ENCODE results near the gene GPRIN3.

GPRIN3 gene

DNA sequence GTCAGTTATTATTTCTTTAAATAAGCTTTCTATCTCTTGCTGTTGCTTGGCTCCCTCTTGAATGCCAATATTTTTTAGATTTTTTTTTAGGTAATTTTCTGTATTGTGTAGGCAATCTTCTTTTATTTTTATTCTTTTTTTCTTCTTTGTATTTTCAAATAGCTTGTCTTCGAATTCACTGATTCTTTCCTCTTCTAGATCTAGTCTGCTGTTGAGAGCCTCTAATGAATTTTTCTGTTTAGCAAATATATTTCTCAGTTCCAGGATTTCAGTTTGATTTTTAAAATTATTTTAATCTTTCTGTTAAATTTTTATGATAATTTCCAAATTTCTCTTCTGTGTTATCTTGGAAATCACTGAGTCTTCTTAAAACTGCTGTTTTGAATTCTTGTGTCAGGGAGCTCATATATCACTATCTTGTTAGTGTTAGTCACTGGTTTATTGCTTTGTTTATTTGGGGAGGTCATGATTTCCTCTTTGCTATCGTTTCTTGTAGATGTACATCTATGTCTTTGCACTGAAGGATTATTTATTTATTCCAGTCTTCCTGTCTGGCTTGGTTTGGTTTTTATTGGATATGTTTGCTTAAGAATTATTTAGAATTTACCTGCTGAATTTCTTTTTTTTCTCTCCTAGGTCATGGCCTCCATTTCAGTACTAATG is 39.9 kb upstream of the GPRIN3 start:
- Histone ChIP-seq H3K36me3 (ENCODE audit: control insufficient read depth, insufficient read depth, low read length) (no peaks in the 10 kb centered on the region), H3K4me2 (ENCODE audit: low read length) (no peak overlapping the region), H4K5ac (ENCODE audit: low read length) (no peak overlapping the region), H3K18ac (ENCODE audit: low read length) (no peak overlapping the region), H2AK5ac (ENCODE audit: low read length) (no peak overlapping the region), H3K56ac (ENCODE audit: low read length) (no peak overlapping the region), H3K9ac (ENCODE audit: low read length) (no peak overlapping the region), H2BK120ac (ENCODE audit: low read depth, low read length) (no peak overlapping the region), H3K23ac (ENCODE audit: low read length) (no peak overlapping the region), H2BK5ac (ENCODE audit: low read length) (no peak overlapping the region), H3K4ac (ENCODE audit: low read depth, low read length) (no peak overlapping the region), H3K27me3 (ENCODE audit: insufficient read depth, low read length, poor library complexity) (no peaks in the 10 kb centered on the region), H3K27ac (ENCODE audit: low read depth, low read length) (no peak overlapping the region), H2BK15ac (replicated peaks; ENCODE audit: low read depth) (no peak overlapping the region), H3K4me3 (ENCODE audit: low read length) (no peak overlapping the region), H3K4me1 (ENCODE audit: control insufficient read depth, low read depth, low read length) (no peaks in the 10 kb centered on the region), H3K79me2 (ENCODE audit: control insufficient read depth, insufficient read depth, low read length) (no peaks in the 10 kb centered on the region), H4K8ac (ENCODE audit: low read depth, low read length) (no peak overlapping the region), H3K79me1 (ENCODE audit: low read length) (no peaks in the 10 kb centered on the region)
- WGBS (ENCODE audit: extremely low coverage, insufficient coverage, low lambda C conversion rate) = no CpG with 5 or more reads among the region's 2 CpGs
- DNase-seq = no peak

GRCh38 chr4:89344571-89344970 is 37.0 kb upstream of the GPRIN3 start:
- no peak overlapping the region for H4K5ac ChIP-seq (ENCODE audit: low read length)
- no peak overlapping the region for H3K4me3 ChIP-seq (ENCODE audit: low read length)
- no peak overlapping the region for H2BK15ac ChIP-seq (replicated peaks; ENCODE audit: low read depth)
- no peak overlapping the region for H3K56ac ChIP-seq (ENCODE audit: low read length)
- no peaks in the 10 kb centered on the region for H3K27me3 ChIP-seq (ENCODE audit: insufficient read depth, low read length, poor library complexity)
- no peak overlapping the region for H2AK5ac ChIP-seq (ENCODE audit: low read length)
- no peak overlapping the region for H2BK5ac ChIP-seq (ENCODE audit: low read length)
- no peak overlapping the region for H3K9ac ChIP-seq (ENCODE audit: low read length)
- H3K23ac ChIP-seq (ENCODE audit: low read length) = no peak overlapping the region
- no peak overlapping the region for H2BK120ac ChIP-seq (ENCODE audit: low read depth, low read length)
- H3K79me1 ChIP-seq (ENCODE audit: low read length) = no peaks in the 10 kb centered on the region
- H3K4me1 ChIP-seq (ENCODE audit: control insufficient read depth, low read depth, low read length) = no peaks in the 10 kb centered on the region
- no peak overlapping the region for H3K4me2 ChIP-seq (ENCODE audit: low read length)
- WGBS (ENCODE audit: extremely low coverage, insufficient coverage, low lambda C conversion rate) = no CpG with 5 or more reads among the region's 3 CpGs
- no peak for DNase-seq
- H3K27ac ChIP-seq (ENCODE audit: low read depth, low read length) = no peak overlapping the region
- no peak overlapping the region for H3K4ac ChIP-seq (ENCODE audit: low read depth, low read length)
- no peaks in the 10 kb centered on the region for H3K79me2 ChIP-seq (ENCODE audit: control insufficient read depth, insufficient read depth, low read length)
- no peak overlapping the region for H3K18ac ChIP-seq (ENCODE audit: low read length)
- H3K36me3 ChIP-seq (ENCODE audit: control insufficient read depth, insufficient read depth, low read length) = no peaks in the 10 kb centered on the region
- H4K8ac ChIP-seq (ENCODE audit: low read depth, low read length) = no peak overlapping the region

DNA sequence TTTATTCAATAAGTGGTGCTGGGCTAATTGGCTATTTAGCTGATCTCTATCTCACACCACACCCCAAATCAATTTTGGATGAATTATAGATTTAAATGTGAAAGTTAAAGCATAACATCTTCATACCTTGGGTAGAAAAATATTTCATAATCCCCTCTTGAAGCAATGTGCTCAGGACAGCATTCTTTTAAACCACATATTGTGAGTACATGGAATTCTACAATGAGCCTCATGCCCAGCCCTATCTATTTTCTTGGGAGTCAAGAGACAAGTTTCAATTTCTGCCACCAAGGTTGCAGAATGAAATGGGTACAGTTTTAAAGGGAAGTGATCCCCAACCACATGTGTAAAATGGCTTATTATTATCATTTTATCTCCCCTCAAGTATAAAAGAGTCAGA is 30.6 kb upstream of the GPRIN3 start:
- no peak overlapping the region for H4K5ac ChIP-seq (ENCODE audit: low read length)
- no peak overlapping the region for H2BK15ac ChIP-seq (replicated peaks; ENCODE audit: low read depth)
- no peak overlapping the region for H3K56ac ChIP-seq (ENCODE audit: low read length)
- no peaks in the 10 kb centered on the region for H3K79me1 ChIP-seq (ENCODE audit: low read length)
- H2BK5ac ChIP-seq (ENCODE audit: low read length) = no peak overlapping the region
- H3K4me3 ChIP-seq (ENCODE audit: low read length) = no peak overlapping the region
- H3K18ac ChIP-seq (ENCODE audit: low read length) = no peak overlapping the region
- no peak overlapping the region for H3K23ac ChIP-seq (ENCODE audit: low read length)
- H3K4ac ChIP-seq (ENCODE audit: low read depth, low read length) = no peak overlapping the region
- no peaks in the 10 kb centered on the region for H3K27me3 ChIP-seq (ENCODE audit: insufficient read depth, low read length, poor library complexity)
- no peak overlapping the region for H3K4me2 ChIP-seq (ENCODE audit: low read length)
- no peaks in the 10 kb centered on the region for H3K36me3 ChIP-seq (ENCODE audit: control insufficient read depth, insufficient read depth, low read length)
- H2BK120ac ChIP-seq (ENCODE audit: low read depth, low read length) = no peak overlapping the region
- no peak overlapping the region for H2AK5ac ChIP-seq (ENCODE audit: low read length)
- DNase-seq = no peak
- no peaks in the 10 kb centered on the region for H3K4me1 ChIP-seq (ENCODE audit: control insufficient read depth, low read depth, low read length)
- H4K8ac ChIP-seq (ENCODE audit: low read depth, low read length) = no peak overlapping the region
- no peak overlapping the region for H3K9ac ChIP-seq (ENCODE audit: low read length)
- H3K27ac ChIP-seq (ENCODE audit: low read depth, low read length) = no peak overlapping the region
- H3K79me2 ChIP-seq (ENCODE audit: control insufficient read depth, insufficient read depth, low read length) = no peaks in the 10 kb centered on the region

- Histone ChIP-seq H3K23ac (ENCODE audit: low read length) (no peak overlapping the region), H2BK120ac (ENCODE audit: low read depth, low read length) (no peak overlapping the region), H3K9ac (ENCODE audit: low read length) (no peak overlapping the region), H2AK5ac (ENCODE audit: low read length) (no peak overlapping the region), H4K5ac (ENCODE audit: low read length) (no peak overlapping the region), H3K4ac (ENCODE audit: low read depth, low read length) (no peak overlapping the region), H3K56ac (ENCODE audit: low read length) (no peak overlapping the region), H3K79me2 (ENCODE audit: control insufficient read depth, insufficient read depth, low read length) (no peaks in the 10 kb centered on the region), H3K4me3 (ENCODE audit: low read length) (no peak overlapping the region), H3K79me1 (ENCODE audit: low read length) (no peaks in the 10 kb centered on the region), H3K36me3 (ENCODE audit: control insufficient read depth, insufficient read depth, low read length) (no peaks in the 10 kb centered on the region), H3K27me3 (ENCODE audit: insufficient read depth, low read length, poor library complexity) (no peaks in the 10 kb centered on the region), H3K18ac (ENCODE audit: low read length) (no peak overlapping the region), H3K4me2 (ENCODE audit: low read length) (no peak overlapping the region), H4K8ac (ENCODE audit: low read depth, low read length) (no peak overlapping the region), H3K27ac (ENCODE audit: low read depth, low read length) (no peak overlapping the region), H2BK15ac (replicated peaks; ENCODE audit: low read depth) (no peak overlapping the region), H3K4me1 (ENCODE audit: control insufficient read depth, low read depth, low read length) (no peaks in the 10 kb centered on the region), H2BK5ac (ENCODE audit: low read length) (no peak overlapping the region)
- no CpG with 5 or more reads among the region's 2 CpGs for WGBS (ENCODE audit: extremely low coverage, insufficient coverage, low lambda C conversion rate)
- DNase-seq = no peak
Measured at GRCh38 chr4:89337681-89338080, 30.1 kb upstream of the GPRIN3 start.

DNA sequence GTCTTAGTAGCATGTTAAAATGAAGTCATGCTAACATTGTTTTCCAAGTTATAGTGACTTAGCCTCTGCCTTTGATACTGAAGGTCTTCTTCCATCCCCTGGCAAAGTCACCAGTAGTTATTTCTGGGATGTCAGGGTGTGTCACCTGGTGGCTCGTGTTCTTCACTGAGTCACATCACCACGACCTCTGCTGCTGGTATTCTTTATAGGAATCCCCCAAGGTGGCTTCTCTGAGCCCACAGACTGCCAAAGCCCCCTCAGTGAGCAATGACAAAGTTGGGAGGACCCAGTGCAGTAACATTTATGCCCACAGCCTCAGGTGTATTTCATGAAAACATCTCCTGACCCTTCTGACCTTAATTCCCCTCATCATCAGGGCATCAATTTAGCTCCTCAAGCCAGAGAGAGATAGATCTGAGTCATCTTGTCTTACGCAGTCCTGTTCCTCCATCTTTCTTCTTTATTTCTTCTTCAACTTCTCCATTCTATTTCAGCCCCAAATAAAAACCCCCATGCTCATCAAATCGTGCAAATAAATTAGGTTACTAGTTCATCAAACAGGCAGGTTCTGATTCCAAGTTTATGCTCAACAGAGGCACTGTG is 29.3 kb upstream of the GPRIN3 start:
- Histone ChIP-seq H3K56ac (ENCODE audit: low read length) (no peak overlapping the region), H4K8ac (ENCODE audit: low read depth, low read length) (no peak overlapping the region), H3K18ac (ENCODE audit: low read length) (no peak overlapping the region), H2AK5ac (ENCODE audit: low read length) (no peak overlapping the region), H3K4me2 (ENCODE audit: low read length) (no peak overlapping the region), H4K5ac (ENCODE audit: low read length) (no peak overlapping the region), H2BK15ac (replicated peaks; ENCODE audit: low read depth) (no peak overlapping the region), H3K79me2 (ENCODE audit: control insufficient read depth, insufficient read depth, low read length) (no peaks in the 10 kb centered on the region), H3K36me3 (ENCODE audit: control insufficient read depth, insufficient read depth, low read length) (no peaks in the 10 kb centered on the region), H2BK5ac (ENCODE audit: low read length) (no peak overlapping the region), H2BK120ac (ENCODE audit: low read depth, low read length) (no peak overlapping the region), H3K4me1 (ENCODE audit: control insufficient read depth, low read depth, low read length) (no peaks in the 10 kb centered on the region), H3K27ac (ENCODE audit: low read depth, low read length) (no peak overlapping the region), H3K4me3 (ENCODE audit: low read length) (no peak overlapping the region), H3K79me1 (ENCODE audit: low read length) (no peaks in the 10 kb centered on the region), H3K27me3 (ENCODE audit: insufficient read depth, low read length, poor library complexity) (no peaks in the 10 kb centered on the region), H3K4ac (ENCODE audit: low read depth, low read length) (no peak overlapping the region), H3K9ac (ENCODE audit: low read length) (no peak overlapping the region), H3K23ac (ENCODE audit: low read length) (no peak overlapping the region)
- WGBS (ENCODE audit: extremely low coverage, insufficient coverage, low lambda C conversion rate) = 100% methylated on average over 1 of the region's 4 CpGs
- DNase-seq = no peak

GRCh38 chr4:89334830-89335229 is 27.2 kb upstream of the GPRIN3 start:
- H3K9ac ChIP-seq (ENCODE audit: low read length) = no peak overlapping the region
- no CpG with 5 or more reads among the region's 4 CpGs for WGBS (ENCODE audit: extremely low coverage, insufficient coverage, low lambda C conversion rate)

More at GRCh38 chr4:89334830-89335229, 27.2 kb upstream of the GPRIN3 start:
- Histone ChIP-seq H2BK15ac (replicated peaks; ENCODE audit: low read depth) (no peak overlapping the region), H3K36me3 (ENCODE audit: control insufficient read depth, insufficient read depth, low read length) (no peaks in the 10 kb centered on the region), H3K79me2 (ENCODE audit: control insufficient read depth, insufficient read depth, low read length) (no peaks in the 10 kb centered on the region), H4K8ac (ENCODE audit: low read depth, low read length) (no peak overlapping the region), H3K18ac (ENCODE audit: low read length) (no peak overlapping the region), H3K23ac (ENCODE audit: low read length) (no peak overlapping the region), H3K4me1 (ENCODE audit: control insufficient read depth, low read depth, low read length) (no peaks in the 10 kb centered on the region), H3K27me3 (ENCODE audit: insufficient read depth, low read length, poor library complexity) (no peaks in the 10 kb centered on the region), H2AK5ac (ENCODE audit: low read length) (no peak overlapping the region), H3K79me1 (ENCODE audit: low read length) (no peaks in the 10 kb centered on the region), H3K56ac (ENCODE audit: low read length) (no peak overlapping the region), H2BK5ac (ENCODE audit: low read length) (no peak overlapping the region), H2BK120ac (ENCODE audit: low read depth, low read length) (no peak overlapping the region), H3K4me3 (ENCODE audit: low read length) (no peak overlapping the region), H4K5ac (ENCODE audit: low read length) (no peak overlapping the region), H3K4ac (ENCODE audit: low read depth, low read length) (no peak overlapping the region), H3K4me2 (ENCODE audit: low read length) (no peak overlapping the region), H3K27ac (ENCODE audit: low read depth, low read length) (no peak overlapping the region)
- DNase-seq = no peak
